Fibroblast of skin of abdomen (primary cell): ENCODE data around the gene SEMA6B. TPM values are rescaled to one million over a fixed set of nuclear protein-coding genes. Genes with fewer than 3 reads are reported as not detected.
"Not testable (repeated sequence)": the region's sequence is repeated elsewhere in the genome, so short reads cannot be mapped to it uniquely, and the experiment has no call there.

Experiments
- DNase-seq: peaks from one replicate; pipeline ENCODE4 v3.0.0-alpha.2; 2013
- polyA plus RNA-seq, 2 experiments: library from polyadenylated mRNA; unstranded; fragments of 120-200 nt; gene quantifications; one replicate each; pipeline ENCODE4 v1.2.1, GENCODE V29; 2013; ENCODE audit not compliant: insufficient read length in 2 of 2

SEMA6B gene
- 12.3 TPM for polyA plus RNA-seq (2013, experiment 1 of 2; ENCODE audit: insufficient read length)
- 14.0 TPM for polyA plus RNA-seq (2013, experiment 2 of 2; ENCODE audit: insufficient read length)

- no peak for DNase-seq
Observed at GRCh38 chr19:4559569-4559968, at the start of gene SEMA6B. Gene SEMA6B (minus strand): TSS chr19:4559684. CDS start chr19:4558457, 1,227 bp downstream.

- no peak for DNase-seq
Observed at GRCh38 chr19:4606921-4607678, 47.6 kb upstream of the SEMA6B start.

- no peak for DNase-seq
Observed at GRCh38 chr19:4606181-4606580, 46.7 kb upstream of the SEMA6B start.

- no peak for DNase-seq
Observed at GRCh38 chr19:4604912-4605311, 45.4 kb upstream of the SEMA6B start.

GRCh38 chr19:4602915-4603314 lies 43.4 kb upstream of the SEMA6B start:
- DNase-seq = no peak

GRCh38 chr19:4602173-4602788 lies 42.8 kb upstream of the SEMA6B start:
- no peak for DNase-seq

- no peak for DNase-seq
Observed at GRCh38 chr19:4600893-4601292, 41.4 kb upstream of the SEMA6B start.

- no peak for DNase-seq
Observed at GRCh38 chr19:4600082-4600481, 40.6 kb upstream of the SEMA6B start.

GRCh38 chr19:4598712-4599111 lies 39.2 kb upstream of the SEMA6B start:
- no peak for DNase-seq

- peak; percentile 31 for DNase-seq
Observed at GRCh38 chr19:4597975-4598671, 38.6 kb upstream of the SEMA6B start.

- no peak for DNase-seq
Observed at GRCh38 chr19:4597278-4597974, 37.9 kb upstream of the SEMA6B start.

- no peak for DNase-seq
Observed at GRCh38 chr19:4596033-4596904, 36.8 kb upstream of the SEMA6B start.

- DNase-seq = not testable (repeated sequence)
Observed at GRCh38 chr19:4595158-4595557, 35.7 kb upstream of the SEMA6B start.

- DNase-seq = no peak
Observed at GRCh38 chr19:4594201-4594600, 34.7 kb upstream of the SEMA6B start.

GRCh38 chr19:4593409-4593851 lies 33.9 kb upstream of the SEMA6B start:
- peak; percentile 65 for DNase-seq

- no peak for DNase-seq
Observed at GRCh38 chr19:4592445-4592844, 33.0 kb upstream of the SEMA6B start.

- DNase-seq = no peak
Observed at GRCh38 chr19:4591320-4591719, 31.8 kb upstream of the SEMA6B start.

GRCh38 chr19:4590559-4590958 lies 31.1 kb upstream of the SEMA6B start:
- DNase-seq = no peak

- no peak for DNase-seq
Observed at GRCh38 chr19:4589579-4590410, 30.3 kb upstream of the SEMA6B start.

GRCh38 chr19:4588291-4588761 lies 28.8 kb upstream of the SEMA6B start:
- peak; percentile 43 for DNase-seq

GRCh38 chr19:4587527-4587926 lies 28.0 kb upstream of the SEMA6B start:
- no peak for DNase-seq
